ENCODE measurements around the gene SIMC1.

Gene SIMC1

GRCh38 chr5:176317534-176318374, 79.5 kb downstream of the SIMC1 start:
- DNase-seq (ENCODE audit: low read depth): no peak

GRCh38 chr5:176319827-176320554, 81.8 kb downstream of the SIMC1 start:
- no peak for DNase-seq (ENCODE audit: low read depth)

GRCh38 chr5:176320577-176320976, 82.4 kb downstream of the SIMC1 start:
- no peak for DNase-seq (ENCODE audit: low read depth)

GRCh38 chr5:176334031-176334770, 96.0 kb downstream of the SIMC1 start:
- no peak for DNase-seq (ENCODE audit: low read depth)

DNA sequence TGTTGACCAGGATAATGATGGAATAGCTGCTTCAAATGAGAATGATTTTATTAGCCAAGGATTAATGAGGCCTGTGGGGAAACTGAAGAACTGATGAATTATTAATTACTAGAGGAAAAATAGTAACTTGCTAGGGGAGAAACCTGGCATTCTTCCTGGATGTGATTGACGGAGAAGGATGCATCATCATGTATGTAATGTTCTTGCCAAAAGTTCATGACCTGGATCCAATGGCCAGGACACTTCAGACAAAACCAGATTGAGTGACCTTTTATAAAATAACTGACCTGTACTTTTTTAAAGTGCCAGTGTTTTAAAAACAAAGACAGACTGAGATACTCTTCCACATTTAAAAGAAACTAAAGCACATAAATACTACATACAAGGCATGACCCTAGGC, 99.7 kb downstream of the SIMC1 start:
- DNase-seq (ENCODE audit: low read depth): no peak

GRCh38 chr5:176339304-176339703, 101.1 kb downstream of the SIMC1 start:
- DNase-seq (ENCODE audit: low read depth): no peak

- no peak for DNase-seq (ENCODE audit: low read depth)
These were observed 103.3 kb downstream of the SIMC1 start for GRCh38 chr5:176341325-176342157.

GRCh38 chr5:176342158-176342483, 103.9 kb downstream of the SIMC1 start:
- no peak for DNase-seq (ENCODE audit: low read depth)

- no peak for DNase-seq (ENCODE audit: low read depth)
These were observed 104.7 kb downstream of the SIMC1 start for GRCh38 chr5:176342766-176343458.

DNA sequence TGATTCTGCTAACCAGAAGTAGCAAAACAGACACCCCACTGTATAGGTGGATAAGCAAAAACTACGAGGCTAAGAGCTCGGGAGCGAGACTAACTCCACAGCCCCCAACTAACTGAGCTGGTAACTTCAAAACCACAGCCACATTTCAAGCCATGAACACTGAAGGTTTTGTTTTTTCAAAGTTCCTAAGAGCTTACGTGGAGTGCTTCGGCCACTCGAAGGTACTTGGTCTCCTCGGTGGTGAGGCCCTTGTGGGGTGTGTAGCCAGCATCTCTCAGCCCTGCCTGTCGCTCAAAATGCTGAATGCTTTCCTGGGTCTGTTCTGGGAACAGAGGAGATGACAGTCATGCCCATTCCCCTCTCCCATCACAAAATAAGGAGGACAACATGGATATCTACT, 112.2 kb downstream of the SIMC1 start:
- no peak for DNase-seq (ENCODE audit: low read depth)

DNA sequence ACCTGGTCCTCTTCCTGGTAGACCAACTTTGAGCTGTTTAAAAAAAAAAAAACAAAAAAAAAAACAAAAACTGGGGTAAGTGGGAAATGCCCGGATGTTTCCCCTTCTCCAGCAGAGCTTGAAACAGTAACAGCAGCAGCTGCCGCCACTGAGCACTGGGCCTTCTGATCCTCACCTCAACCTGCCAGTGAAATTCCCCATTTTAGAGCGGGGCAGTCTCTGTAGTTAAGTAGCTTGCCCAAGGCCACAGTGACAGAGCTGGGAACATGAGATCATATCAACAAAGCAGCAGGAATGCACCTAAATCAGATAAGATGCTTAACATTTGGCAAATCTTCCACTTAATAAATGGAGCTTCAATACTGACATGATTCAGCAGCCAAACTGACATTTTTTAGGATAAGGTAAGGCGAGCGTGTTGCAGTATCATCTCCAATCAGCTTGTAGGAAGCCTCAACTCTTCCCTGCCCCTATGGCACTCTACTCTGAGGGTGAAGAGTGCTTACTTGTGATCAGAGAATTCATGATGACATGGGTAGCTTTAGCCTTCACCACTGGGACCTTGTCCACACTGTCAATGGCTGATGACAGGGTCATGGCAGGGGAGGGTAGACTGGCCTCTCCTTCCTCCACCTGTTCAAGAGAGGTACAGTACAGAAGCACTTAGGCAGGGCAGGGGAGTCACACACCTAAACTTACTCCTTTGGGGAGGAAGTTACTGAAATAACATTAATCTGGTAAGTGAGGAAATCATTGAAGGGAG, 114.1 kb downstream of the SIMC1 start:
- no peak for DNase-seq (ENCODE audit: low read depth)

DNA sequence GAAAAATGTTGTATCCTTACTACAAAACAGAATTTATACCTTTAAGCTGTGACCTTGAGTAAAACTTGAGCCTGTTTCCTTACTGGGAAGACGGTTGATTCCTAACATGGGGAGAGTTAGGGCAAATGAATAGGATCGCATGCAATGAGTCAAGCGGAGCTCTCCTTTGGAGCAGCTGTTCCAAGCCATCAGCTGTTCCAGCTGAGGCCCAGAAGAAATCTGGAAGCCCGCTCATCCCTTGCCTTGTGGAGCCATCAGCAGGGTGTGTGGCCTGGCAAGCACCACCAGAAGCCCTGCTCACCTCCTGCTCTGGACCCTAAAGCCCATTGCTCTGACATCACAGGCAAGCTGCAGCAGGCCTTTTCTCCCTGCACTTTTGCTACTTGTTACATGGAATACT, 115.3 kb downstream of the SIMC1 start:
- no peak for DNase-seq (ENCODE audit: low read depth)

DNA sequence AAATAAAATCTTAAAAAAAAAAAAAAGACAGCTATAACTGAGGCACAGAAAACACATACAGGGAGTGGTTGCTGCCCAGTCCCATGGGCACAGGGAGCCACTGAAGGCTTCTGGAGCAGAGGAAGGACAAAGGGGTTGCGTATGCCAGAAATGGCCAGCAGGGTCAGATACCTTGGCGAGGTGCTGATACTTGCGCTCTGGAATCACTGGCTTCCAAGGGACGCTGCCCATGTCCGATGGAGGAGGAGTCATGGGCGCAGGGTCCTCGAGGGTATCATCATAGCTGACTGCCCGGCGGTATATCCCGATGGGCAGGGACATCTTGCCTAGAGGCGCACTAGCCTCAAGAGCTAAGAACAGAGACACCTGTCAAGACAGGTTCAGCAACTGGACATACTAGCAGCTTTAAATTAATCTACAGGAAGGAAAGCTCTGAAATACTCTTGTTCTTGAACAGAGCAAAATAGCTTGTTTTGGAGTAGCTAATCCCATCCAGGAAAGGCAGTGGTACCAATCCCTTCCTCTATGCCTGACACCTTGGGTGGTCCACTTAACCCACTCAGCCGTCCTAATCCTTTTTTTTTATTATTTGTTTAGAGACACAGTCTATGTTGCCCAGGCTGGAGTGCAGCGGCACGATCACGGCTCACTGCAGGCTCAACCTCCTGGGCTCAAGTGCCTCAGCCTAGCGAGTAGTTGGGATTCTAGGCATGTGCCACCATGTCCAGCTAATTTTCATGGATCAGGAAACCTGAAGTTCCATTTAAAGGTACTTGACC, 117.4 kb downstream of the SIMC1 start:
- no peak for DNase-seq (ENCODE audit: low read depth)

DNA sequence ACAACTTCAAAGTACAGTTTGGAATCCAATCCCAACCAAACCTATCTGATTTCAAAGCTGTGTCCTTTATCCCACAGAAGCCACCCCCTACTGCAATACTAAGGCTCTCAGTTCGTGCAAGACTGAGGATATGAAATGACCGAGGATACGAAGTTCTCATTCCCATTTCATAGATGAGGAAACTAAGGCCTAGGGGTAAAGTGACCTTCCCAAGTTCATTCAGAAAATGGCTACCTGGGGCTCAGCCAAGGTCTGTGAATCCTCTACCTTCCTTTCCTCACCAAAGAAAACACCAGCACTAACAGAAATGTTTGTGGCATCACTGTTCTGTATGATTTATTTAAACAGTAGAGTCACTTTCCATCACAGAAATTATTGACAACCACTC, 117.9 kb downstream of the SIMC1 start:
- no peak for DNase-seq (ENCODE audit: low read depth)

GRCh38 chr5:176359658-176360057, 121.4 kb downstream of the SIMC1 start:
- DNase-seq (ENCODE audit: low read depth): no peak

- DNase-seq (ENCODE audit: low read depth): no peak
These were observed 122.7 kb downstream of the SIMC1 start for GRCh38 chr5:176360894-176361436.

- peak; percentile 88 for DNase-seq (ENCODE audit: low read depth)
These were observed 123.4 kb downstream of the SIMC1 start, which contains the start of gene KIAA1191 for GRCh38 chr5:176361437-176362232. Gene KIAA1191 (minus strand): TSS chr5:176361764. CDS start chr5:176359508, 2,256 bp downstream.

DNA sequence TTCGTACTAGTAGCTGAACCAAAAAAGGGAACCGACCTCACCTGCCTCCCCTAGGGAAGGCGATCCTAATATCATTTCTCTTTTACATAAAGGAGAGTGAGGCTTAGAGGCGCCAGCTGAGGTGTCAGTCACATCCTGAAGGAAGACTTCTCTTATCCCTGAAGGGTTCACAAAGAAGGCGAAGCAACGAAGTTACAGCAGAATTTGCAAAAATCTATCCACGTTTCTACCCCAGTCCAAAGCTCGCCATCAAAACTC, 123.9 kb downstream of the SIMC1 start:
- DNase-seq (ENCODE audit: low read depth): no peak
